Thoracic aorta (tissue), 2 donors: ENCODE results near the gene WDR37. TPM values are rescaled to one million over a fixed set of nuclear protein-coding genes. Genes with fewer than 3 reads are reported as not detected.

Experiments
- ATAC-seq: fragments of 150-250 bp; one replicate; pipeline ENCODE4 v1.8.0; 2017; ENCODE audit warnings: low read depth; ENCODE audit not compliant: insufficient number of reproducible peaks, low FRiP score
- DNase-seq: peaks from one replicate; pipeline ENCODE4 v3.0.0-alpha.2; 2020; ENCODE audit warnings: low spot score
- H3K27ac ChIP-seq, 2 donors: fragments of 200-600 bp; sonication (generic); 1 replicate in 1 of 2; 2 replicates in 1 of 2; pipeline ENCODE4 v1.5.1; 2016; ENCODE audit warnings: mild to moderate bottlenecking in 2 of 2, moderate library complexity in 2 of 2
- H3K27me3 ChIP-seq: fragments of 200-600 bp; sonication (generic); replicated peaks from 2 replicates; pipeline ENCODE4 v1.6.0; 2016; ENCODE audit warnings: mild to moderate bottlenecking; ENCODE audit not compliant: insufficient read depth
- H3K36me3 ChIP-seq: fragments of 200-600 bp; sonication (generic); one replicate; pipeline ENCODE4 v1.5.1; 2016
- H3K4me1 ChIP-seq, 2 donors: fragments of 200-600 bp; sonication (generic); 1 replicate in 1 of 2; 2 replicates in 1 of 2; pipeline versions ENCODE4 v1.5.1 to v1.6.0; 2016; ENCODE audit warnings: low read depth in 2 of 2, mild to moderate bottlenecking in 1 of 2; ENCODE audit not compliant: control insufficient read depth in 1 of 2
- H3K4me3 ChIP-seq: fragments of 200-600 bp; sonication (generic); 2 replicates; pipeline ENCODE4 v1.5.1; 2016; ENCODE audit warnings: mild to moderate bottlenecking
- H3K9me3 ChIP-seq: fragments of 200-600 bp; sonication (generic); 2 replicates; pipeline ENCODE4 v1.5.1; 2016
- total RNA-seq, 2 donors: library from RNA; depleted of rRNA; stranded (reverse); fragments of >200 nt; gene quantifications; one replicate each; pipeline versions ENCODE4 v1.1.0 to v1.2.3, GENCODE V29; 2016
- TF ChIP-seq, protein P1 (sequence below): fragments of 200-600 bp; sonication (generic); IDR thresholded peaks from one replicate; pipeline ENCODE4 v1.5.1; 2019; ENCODE audit warnings: antibody characterized with exemption

The WDR37 gene
- total RNA-seq, 2 donors from 2014 or later: 18.3 to 24.6 TPM

DNA sequence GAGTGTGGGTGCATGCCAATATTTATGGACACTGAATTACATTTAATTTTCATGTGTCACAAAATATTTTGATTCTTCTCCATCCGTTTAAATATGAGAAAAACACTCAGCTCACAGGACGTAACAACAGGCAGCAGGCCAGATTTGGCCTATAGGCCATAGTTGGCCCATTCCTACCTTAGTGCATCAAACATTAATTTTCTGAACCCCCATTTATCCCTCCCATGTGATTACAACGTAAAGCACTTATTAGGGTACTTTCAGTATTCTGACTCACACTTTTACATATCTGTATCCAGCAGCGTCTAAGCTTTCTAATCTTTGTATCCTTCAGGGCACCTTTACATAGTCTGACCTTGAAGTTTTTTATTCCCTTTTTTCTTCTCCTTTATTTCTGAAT, 11.2 kb upstream of the WDR37 start:
- H3K27me3 ChIP-seq: no peaks in the 10 kb centered on the region
- H3K9me3 ChIP-seq: no peaks in the 10 kb centered on the region
- TF ChIP-seq, protein P1, sequence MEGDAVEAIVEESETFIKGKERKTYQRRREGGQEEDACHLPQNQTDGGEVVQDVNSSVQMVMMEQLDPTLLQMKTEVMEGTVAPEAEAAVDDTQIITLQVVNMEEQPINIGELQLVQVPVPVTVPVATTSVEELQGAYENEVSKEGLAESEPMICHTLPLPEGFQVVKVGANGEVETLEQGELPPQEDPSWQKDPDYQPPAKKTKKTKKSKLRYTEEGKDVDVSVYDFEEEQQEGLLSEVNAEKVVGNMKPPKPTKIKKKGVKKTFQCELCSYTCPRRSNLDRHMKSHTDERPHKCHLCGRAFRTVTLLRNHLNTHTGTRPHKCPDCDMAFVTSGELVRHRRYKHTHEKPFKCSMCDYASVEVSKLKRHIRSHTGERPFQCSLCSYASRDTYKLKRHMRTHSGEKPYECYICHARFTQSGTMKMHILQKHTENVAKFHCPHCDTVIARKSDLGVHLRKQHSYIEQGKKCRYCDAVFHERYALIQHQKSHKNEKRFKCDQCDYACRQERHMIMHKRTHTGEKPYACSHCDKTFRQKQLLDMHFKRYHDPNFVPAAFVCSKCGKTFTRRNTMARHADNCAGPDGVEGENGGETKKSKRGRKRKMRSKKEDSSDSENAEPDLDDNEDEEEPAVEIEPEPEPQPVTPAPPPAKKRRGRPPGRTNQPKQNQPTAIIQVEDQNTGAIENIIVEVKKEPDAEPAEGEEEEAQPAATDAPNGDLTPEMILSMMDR: no peak
- no peak overlapping the region for H3K4me3 ChIP-seq
- no peak overlapping the region for H3K27ac ChIP-seq
- no peak for DNase-seq
- H3K4me1 ChIP-seq: peaks cover 6 to 29% of the 10 kb centered on the region in 2 donors
- ATAC-seq: no peak
- peaks cover 26% of the 10 kb centered on the region for H3K36me3 ChIP-seq

DNA sequence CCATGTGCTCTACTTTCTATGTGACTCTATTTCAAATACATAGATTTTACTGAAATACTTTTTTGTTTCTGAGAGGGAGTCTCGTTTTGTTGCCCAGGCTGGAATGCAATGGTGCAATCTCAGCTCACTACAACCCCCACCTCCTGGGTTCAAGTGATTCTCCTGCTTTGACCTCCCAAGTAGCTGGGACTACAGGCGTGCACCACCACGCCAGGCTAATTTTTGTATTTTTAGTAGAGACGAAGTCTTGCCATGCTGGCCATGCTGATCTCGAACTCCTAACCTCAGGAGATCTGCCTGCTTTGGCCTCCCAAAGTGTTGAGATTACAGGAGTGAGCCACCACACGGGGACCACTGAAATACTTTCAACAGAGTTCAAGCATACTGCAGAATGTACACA, 10.8 kb upstream of the WDR37 start:
- TF ChIP-seq, protein P1: no peak
- H3K36me3 ChIP-seq: peaks cover 23% of the 10 kb centered on the region
- H3K27ac ChIP-seq: no peak overlapping the region
- no peaks in the 10 kb centered on the region for H3K27me3 ChIP-seq
- no peak overlapping the region for H3K4me3 ChIP-seq
- DNase-seq: no peak
- no peaks in the 10 kb centered on the region for H3K9me3 ChIP-seq
- H3K4me1 ChIP-seq: peaks cover 10 to 34% of the 10 kb centered on the region in 2 donors
- no peak for ATAC-seq

DNA sequence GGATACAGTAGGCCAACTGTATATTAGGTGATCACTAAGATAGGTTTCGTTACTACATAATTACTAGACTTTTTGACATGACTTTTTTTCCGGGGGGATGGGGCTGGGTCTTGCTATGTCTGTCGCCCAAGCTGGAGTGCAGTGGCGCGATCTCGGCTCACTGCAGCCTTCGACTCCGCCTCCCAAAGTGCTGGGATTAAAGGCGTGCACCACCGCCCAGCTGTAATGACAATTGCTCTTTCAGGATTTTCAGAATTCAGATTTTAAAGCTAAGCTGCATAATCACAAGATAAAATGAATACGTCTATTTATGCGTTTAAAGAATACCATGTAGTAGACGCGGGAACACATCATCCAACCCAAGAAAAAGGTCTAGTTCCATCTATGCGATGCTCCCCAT, 8.2 kb upstream of the WDR37 start:
- H3K4me3 ChIP-seq: peak overlapping the region; percentile 93
- peak overlapping the region; percentile 99 to 100 for H3K27ac ChIP-seq
- ATAC-seq: no peak
- DNase-seq: no peak
- H3K27me3 ChIP-seq: no peaks in the 10 kb centered on the region
- TF ChIP-seq, protein P1: no peak
- H3K36me3 ChIP-seq: peaks cover 4% of the 10 kb centered on the region
- H3K4me1 ChIP-seq: peaks cover 15 to 45% of the 10 kb centered on the region in 2 donors
- H3K9me3 ChIP-seq: no peaks in the 10 kb centered on the region

DNA sequence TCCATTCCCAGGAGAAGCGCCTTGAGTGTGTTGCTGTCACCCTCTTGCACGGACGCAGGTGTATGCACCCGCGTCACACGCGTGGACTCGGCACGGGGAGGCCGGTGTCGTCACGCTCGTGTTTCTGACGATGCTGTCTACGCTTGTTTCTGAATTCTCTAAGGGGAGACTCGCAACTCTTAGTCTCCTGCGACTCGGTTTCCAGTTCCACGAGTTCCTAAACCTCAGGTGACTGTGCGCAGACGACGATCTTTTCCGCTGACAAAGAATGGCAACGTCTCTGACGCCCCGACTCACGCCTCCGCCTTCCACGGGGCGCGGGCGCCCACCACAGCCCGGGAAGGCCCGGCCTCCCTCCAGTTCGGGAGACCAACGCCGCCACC, 7.8 kb upstream of the WDR37 start:
- ATAC-seq (peak; percentile 55), DNase-seq (no peak)
- Histone ChIP-seq H3K4me3 (peak overlapping the region; percentile 93), H3K9me3 (no peaks in the 10 kb centered on the region), H3K4me1 (peaks cover 15 to 46% of the 10 kb centered on the region in 2 donors), H3K27me3 (no peaks in the 10 kb centered on the region), H3K36me3 (peaks cover under 1% of the 10 kb centered on the region), H3K27ac (peak overlapping the region; percentile 99 to 100)
- TF ChIP-seq, protein P1: no peak

DNA sequence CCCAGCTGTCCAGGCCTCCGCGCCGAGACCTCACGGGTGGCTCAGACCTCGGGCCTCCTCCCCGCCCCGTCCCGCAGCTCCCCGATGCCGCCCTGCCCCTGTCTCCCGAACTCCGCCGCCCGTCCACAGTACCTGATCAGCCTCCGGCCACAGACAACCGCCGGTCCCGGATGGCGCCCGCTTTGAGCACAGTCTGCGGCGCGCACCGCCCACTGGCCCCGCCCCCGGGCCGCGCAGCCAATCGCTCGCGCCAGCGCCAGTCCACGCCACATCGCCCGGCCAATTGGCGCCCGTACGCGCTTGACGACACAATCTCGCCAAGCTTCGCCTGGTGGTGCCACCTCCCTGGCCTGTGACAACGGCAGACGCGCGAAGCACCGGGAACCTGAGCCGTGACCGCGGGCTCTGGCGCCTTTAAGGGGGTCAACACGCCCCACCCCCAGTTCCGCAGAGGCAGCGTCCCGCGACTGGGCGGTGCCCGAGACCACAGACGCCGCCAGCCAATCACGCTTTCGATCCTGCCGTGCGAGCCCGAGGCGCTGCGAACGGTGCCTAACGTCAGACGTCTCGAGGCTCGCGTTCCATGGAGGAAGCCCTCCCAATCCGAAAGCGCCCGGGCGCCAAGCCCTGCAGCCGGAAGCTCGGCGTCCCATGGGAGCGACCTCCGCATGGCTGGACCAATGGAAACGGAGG, 7.3 kb upstream of the WDR37 start, which contains the start of gene IDI1:
IDI1 (minus strand) TSS at position 388 of the 693 bp plus-strand sequence; CDS start at position 272, 116 bp downstream.
- H3K27ac ChIP-seq: peak within 1 kb of the TSS; percentile 99 to 100
- peak; percentile 96 for ATAC-seq
- H3K27me3 ChIP-seq: no peaks in the 10 kb centered on the region
- peaks cover 15 to 52% of the 10 kb centered on the region in 2 donors for H3K4me1 ChIP-seq
- H3K36me3 ChIP-seq: no peaks in the 10 kb centered on the region
- H3K4me3 ChIP-seq: peak within 1 kb of the TSS; percentile 93
- TF ChIP-seq, protein P1: no peak
- no peaks in the 10 kb centered on the region for H3K9me3 ChIP-seq
- DNase-seq: peak; percentile 90
